A673 (cell line): ENCODE measurements around the gene SMIM8. TPM values are rescaled to one million over a fixed set of nuclear protein-coding genes. Genes with fewer than 3 reads are reported as not detected.
"Not testable (repeated sequence)": the region's sequence is repeated elsewhere in the genome, so short reads cannot be mapped to it uniquely, and the experiment has no call there.

Source experiments
- BruUV-seq: library from RNA; stranded (reverse); fragments of 400-500 nt; replicated peaks from 2 replicates; lab custom pipeline; 2021; lab: Mats Ljungman, UMichigan
- CTCF ChIA-PET: fragments of 300-600 bp; sonication (Branson Sonifier 250); formaldehyde crosslinking; loops from one replicate; lab custom pipeline; 2022; ENCODE audit warnings: antibody characterized with exemption; lab: Charles Lee
- POLR2A ChIA-PET: fragments of 300-600 bp; sonication (Branson Sonifier 250); formaldehyde crosslinking; loops from one replicate; lab custom pipeline; 2022; ENCODE audit warnings: antibody characterized with exemption; ENCODE audit not compliant: low non-redundant PET; lab: Charles Lee
- DNase-seq: peaks from one replicate; pipeline ENCODE4 v3.0.0-alpha.2; 2015; ENCODE audit warnings: low spot score
- H3K27ac ChIP-seq: fragments of 200-600 bp; sonication (generic); 2 replicates; pipeline ENCODE4 v1.5.1; 2016; ENCODE audit warnings: mixed run types, low read depth, mild to moderate bottlenecking, mixed read lengths, antibody characterized with exemption, low read length; ENCODE audit not compliant: poor library complexity, severe bottlenecking
- H3K27me3 ChIP-seq: fragments of 200-600 bp; sonication (generic); replicated peaks from 2 replicates; pipeline ENCODE4 v1.6.1; 2017; ENCODE audit warnings: mixed run types, low read depth, mild to moderate bottlenecking, mixed read lengths, antibody characterized with exemption, low read length; ENCODE audit not compliant: insufficient read depth, poor library complexity
- H3K36me3 ChIP-seq: fragments of 200-600 bp; sonication (generic); 2 replicates; pipeline ENCODE4 v1.6.1; 2016; ENCODE audit warnings: mixed run types, mild to moderate bottlenecking, mixed read lengths, antibody characterized with exemption, low read length; ENCODE audit not compliant: insufficient read depth, poor library complexity, severe bottlenecking
- H3K4me1 ChIP-seq: fragments of 200-600 bp; sonication (generic); 2 replicates; pipeline ENCODE4 v1.6.1; 2017; ENCODE audit warnings: mixed run types, mild to moderate bottlenecking, mixed read lengths, antibody characterized with exemption, low read length; ENCODE audit not compliant: insufficient read depth, poor library complexity, severe bottlenecking
- H3K4me3 ChIP-seq: fragments of 200-600 bp; sonication (generic); 2 replicates; pipeline ENCODE4 v1.5.1; 2016; ENCODE audit warnings: low read depth, mixed run types, mild to moderate bottlenecking, mixed read lengths, low read length; ENCODE audit not compliant: poor library complexity, severe bottlenecking
- H3K9me3 ChIP-seq: fragments of 200-600 bp; sonication (generic); 2 replicates; pipeline ENCODE4 v1.6.1; 2016; ENCODE audit warnings: mixed run types, low read depth, mild to moderate bottlenecking, mixed read lengths, antibody characterized with exemption, low read length; ENCODE audit not compliant: poor library complexity, severe bottlenecking
- EZH2 ChIP-seq: fragments of 200-600 bp; sonication (generic); IDR thresholded peaks from 2 replicates; pipeline ENCODE4 v1.6.1; 2017; ENCODE audit warnings: borderline replicate concordance, low read depth, mild to moderate bottlenecking, mixed read lengths, antibody characterized with exemption, low read length; ENCODE audit not compliant: poor library complexity, severe bottlenecking
- intact Hi-C: fragments of 100-400 bp; cut with micrococcal nuclease; formaldehyde crosslinking; loops from one replicate; pipeline ENCODE4 v1.10.0; 2022; ENCODE audit not compliant: unreplicated experiment
- total RNA-seq: library from RNA; stranded (reverse); gene quantifications from 2 replicates; pipeline ENCODE4 v1.2.3, GENCODE V29; 2021
- TF ChIP-seq, protein P1 (sequence below): fragments of 300-800, 200-600 bp; sonication (generic); conservative IDR thresholded peaks from 2 replicates; pipeline ENCODE4 v1.5.1; 2017; ENCODE audit warnings: low read depth, mild to moderate bottlenecking, antibody characterized with exemption, low read length, moderate library complexity, mixed read lengths

The SMIM8 gene
- total RNA-seq, 1 experiment from 2014 or later, result 18.8 TPM

DNA sequence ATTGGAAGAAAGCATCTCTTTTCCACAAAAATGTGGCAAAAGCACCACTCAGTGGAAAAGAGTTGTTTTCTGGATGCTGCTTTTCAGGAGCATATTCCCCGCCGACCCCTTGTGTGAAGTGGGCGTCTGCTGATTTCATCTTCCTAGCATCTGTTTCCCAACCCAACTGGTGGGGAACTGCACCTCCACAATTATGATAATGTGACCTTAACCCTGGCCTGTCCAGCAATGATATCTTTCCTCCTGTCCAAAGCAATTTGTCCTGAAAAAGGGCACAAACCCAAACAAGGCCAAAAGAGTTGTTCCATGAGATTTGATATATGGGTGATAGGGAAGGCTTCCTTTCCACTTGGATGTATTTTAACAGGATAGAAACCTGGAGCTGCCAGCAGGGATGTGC lies 7.3 kb upstream of the SMIM8 start:
- CTCF ChIA-PET, result no interaction called here

DNA sequence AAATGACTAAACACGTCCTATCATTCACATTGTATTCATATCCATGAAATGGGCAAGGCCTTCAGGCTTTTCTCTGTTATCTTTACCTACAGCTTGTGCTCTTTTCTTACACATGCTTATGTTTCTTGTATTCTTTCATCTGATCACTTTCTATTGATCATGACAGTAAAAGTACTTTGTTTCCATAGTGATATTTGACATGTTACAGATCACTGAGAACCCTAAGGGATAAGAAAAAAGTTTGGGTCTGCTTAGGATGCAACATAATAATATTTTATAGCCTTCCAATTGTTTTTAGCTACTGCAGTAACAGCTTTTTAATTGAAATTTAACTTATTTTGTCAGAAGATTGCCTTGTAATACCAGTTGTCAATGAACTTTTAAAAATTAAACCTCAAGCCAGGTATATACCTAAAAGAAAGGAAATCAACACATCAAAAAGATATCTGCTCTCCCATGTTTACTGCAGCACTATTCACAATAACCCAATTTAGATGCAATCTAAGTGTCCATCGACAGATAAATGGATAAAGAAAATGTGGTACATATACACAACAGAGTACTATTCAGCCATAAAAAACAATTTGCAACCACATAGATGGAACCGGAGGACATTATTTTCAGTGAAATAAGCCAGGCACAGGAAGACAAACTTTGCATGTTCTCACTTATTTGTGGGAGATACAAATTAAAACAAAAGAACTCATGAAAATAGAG lies 3.0 kb upstream of the SMIM8 start:
- Histone ChIP-seq H3K4me1 (no peaks in the 10 kb centered on the region), H3K27me3 (peaks cover 2% of the 10 kb centered on the region), H3K9me3 (no peaks in the 10 kb centered on the region), H3K4me3 (no peak overlapping the region), H3K36me3 (no peaks in the 10 kb centered on the region), H3K27ac (no peak overlapping the region)
- POLR2A ChIA-PET, result no interaction called here
- TF ChIP-seq, protein P1, sequence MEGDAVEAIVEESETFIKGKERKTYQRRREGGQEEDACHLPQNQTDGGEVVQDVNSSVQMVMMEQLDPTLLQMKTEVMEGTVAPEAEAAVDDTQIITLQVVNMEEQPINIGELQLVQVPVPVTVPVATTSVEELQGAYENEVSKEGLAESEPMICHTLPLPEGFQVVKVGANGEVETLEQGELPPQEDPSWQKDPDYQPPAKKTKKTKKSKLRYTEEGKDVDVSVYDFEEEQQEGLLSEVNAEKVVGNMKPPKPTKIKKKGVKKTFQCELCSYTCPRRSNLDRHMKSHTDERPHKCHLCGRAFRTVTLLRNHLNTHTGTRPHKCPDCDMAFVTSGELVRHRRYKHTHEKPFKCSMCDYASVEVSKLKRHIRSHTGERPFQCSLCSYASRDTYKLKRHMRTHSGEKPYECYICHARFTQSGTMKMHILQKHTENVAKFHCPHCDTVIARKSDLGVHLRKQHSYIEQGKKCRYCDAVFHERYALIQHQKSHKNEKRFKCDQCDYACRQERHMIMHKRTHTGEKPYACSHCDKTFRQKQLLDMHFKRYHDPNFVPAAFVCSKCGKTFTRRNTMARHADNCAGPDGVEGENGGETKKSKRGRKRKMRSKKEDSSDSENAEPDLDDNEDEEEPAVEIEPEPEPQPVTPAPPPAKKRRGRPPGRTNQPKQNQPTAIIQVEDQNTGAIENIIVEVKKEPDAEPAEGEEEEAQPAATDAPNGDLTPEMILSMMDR, result no peak
- TF ChIP-seq EZH2, result no peak
- no TSS peak for BruUV-seq
- intact Hi-C loops, result no loop called here
- CTCF ChIA-PET, result no interaction called here
- no peak for DNase-seq

More for the DNA sequence above, 7.3 kb upstream of the SMIM8 start:
- no peak for TF ChIP-seq EZH2
- TF ChIP-seq, protein P1, result no peak
- Histone ChIP-seq H3K4me3 (no peak overlapping the region), H3K4me1 (no peaks in the 10 kb centered on the region), H3K9me3 (no peaks in the 10 kb centered on the region), H3K36me3 (no peaks in the 10 kb centered on the region), H3K27ac (no peak overlapping the region), H3K27me3 (peaks cover 29% of the 10 kb centered on the region)
- intact Hi-C loops, result no loop called here
- DNase-seq, result no peak
- no TSS peak for BruUV-seq
- POLR2A ChIA-PET, result no interaction called here

- DNase-seq, BruUV-seq, CTCF ChIA-PET, H3K36me3 ChIP-seq, H3K4me3 ChIP-seq, H3K4me1 ChIP-seq, POLR2A ChIA-PET, H3K9me3 ChIP-seq, H3K27me3 ChIP-seq, H3K27ac ChIP-seq: not testable (repeated sequence)
- intact Hi-C loops, result loop anchor here (2.0 kb wide), 1 partner anchor 149 kb away; the partner anchor contains the start of gene SLC35A1
Measured at GRCh38 chr6:87323880-87324279, 1.5 kb downstream of the SMIM8 start.

GRCh38 chr6:87330961-87331360 lies 8.6 kb downstream of the SMIM8 start:
- no TSS peak for BruUV-seq
- Histone ChIP-seq H3K4me1 (no peaks in the 10 kb centered on the region), H3K36me3 (no peaks in the 10 kb centered on the region), H3K4me3 (no peak overlapping the region), H3K9me3 (no peaks in the 10 kb centered on the region), H3K27ac (no peak overlapping the region), H3K27me3 (no peaks in the 10 kb centered on the region)
- intact Hi-C loops, result no loop called here
- POLR2A ChIA-PET, result no interaction called here
- CTCF ChIA-PET, result no interaction called here
- no peak for DNase-seq
- TF ChIP-seq EZH2, result no peak
- TF ChIP-seq, protein P1, result no peak
